HS-27A (cell line): ENCODE measurements around the gene SAXO1.
"Not testable (repeated sequence)": the region's sequence is repeated elsewhere in the genome, so short reads cannot be mapped to it uniquely, and the experiment has no call there.

Experiments
- DNase-seq: peaks from one replicate; pipeline ENCODE4 v3.0.0-alpha.2; 2012; ENCODE audit warnings: low read depth, missing footprints

The SAXO1 gene

DNA sequence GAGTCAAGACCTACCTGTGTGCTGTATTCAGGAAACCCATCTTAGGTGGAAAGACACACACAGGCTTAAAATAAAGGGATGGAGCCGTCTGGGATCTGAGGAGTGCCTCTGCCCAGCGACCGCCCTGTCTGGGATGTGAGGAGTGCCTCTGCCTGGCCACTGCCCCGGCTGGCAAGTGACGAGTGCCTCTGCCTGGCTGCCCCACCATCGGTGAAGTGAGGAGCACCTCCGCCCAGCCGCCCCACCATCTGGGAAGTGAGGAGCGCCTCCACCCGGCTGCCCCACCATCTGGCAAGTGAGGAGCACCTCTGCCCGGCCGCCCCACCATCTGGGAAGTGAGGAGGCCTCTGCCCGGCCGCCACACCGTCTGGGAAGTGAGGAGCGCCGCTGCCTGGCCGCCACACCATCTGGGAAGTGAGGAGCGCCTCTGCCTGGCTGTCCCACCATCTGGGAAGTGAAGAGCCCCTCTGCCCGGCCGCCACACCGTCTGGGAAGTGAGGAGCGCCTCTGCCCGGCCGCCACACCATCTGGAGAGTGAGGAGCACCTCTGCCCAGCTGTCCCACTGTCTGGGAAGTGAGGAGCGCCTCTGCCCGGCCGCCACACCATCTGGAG lies 33.7 kb downstream of the SAXO1 start:
- no peak for DNase-seq

DNA sequence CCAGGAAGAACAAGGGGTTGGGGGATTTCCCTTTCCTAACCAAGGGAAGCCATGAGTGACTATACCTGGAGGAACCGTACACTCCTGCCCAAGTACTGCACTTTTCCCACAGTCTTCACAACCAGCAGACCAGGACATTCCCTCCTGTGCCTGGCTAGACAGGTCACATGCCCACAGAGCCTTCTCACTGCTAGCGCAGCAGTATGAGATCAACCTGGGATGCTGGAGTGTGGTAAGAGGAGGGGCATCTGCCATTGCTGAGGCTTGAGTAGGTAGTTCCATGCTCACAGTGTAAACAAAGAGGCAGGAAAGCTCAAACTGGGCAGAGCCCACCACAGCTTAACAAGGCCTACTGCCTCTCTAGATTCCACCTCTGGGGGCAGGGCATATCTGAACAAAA lies 35.9 kb downstream of the SAXO1 start:
- DNase-seq = no peak

DNA sequence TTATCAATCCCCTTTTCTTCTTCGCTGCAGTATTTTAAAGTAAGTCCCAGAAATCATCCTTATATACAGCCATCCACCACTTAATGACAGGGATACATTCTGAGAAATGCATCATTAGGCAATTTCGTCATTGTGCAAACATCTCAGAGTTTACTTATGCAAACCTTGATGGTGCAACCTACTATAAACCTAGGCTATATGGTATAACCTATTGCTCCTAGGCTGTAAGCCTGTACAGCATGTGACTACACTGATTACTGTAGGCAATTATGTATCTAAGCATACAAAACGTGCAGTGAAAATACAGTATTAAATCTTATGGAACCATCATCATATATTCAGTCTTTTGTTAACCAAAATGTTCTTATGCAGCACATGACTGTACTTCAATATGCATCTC lies 36.8 kb downstream of the SAXO1 start:
- DNase-seq = no peak

DNA sequence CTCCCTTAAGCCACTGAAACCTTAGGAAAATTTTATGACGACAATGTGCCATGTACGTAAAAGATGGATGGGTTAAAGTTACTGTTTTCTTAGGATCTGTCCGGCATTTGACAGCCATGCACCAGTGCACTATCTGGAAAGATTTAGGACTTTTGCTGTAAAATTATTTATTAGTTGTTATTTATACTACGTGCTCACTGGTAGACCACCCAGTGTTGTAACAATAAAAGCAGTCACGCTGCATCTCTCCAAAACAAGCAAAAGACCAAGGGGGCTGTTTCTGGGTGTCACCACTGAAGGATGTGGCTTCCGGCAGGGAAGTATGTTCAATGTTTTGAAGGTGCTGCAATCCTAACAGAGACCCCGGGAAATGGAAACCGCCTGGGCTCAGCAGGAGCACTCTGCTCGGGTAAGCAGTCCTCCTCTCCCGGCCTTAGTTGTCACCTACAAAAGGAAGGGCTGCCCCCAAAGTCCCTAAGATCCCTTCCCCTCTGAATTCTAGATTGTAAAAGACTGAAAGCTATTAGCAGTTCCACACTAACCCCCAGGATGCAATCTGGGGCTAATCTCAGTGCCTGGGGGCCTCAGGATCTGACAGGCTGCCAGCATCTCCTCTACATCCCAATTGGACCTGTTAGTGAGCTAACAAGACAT lies 38.6 kb downstream of the SAXO1 start:
- no peak for DNase-seq

DNA sequence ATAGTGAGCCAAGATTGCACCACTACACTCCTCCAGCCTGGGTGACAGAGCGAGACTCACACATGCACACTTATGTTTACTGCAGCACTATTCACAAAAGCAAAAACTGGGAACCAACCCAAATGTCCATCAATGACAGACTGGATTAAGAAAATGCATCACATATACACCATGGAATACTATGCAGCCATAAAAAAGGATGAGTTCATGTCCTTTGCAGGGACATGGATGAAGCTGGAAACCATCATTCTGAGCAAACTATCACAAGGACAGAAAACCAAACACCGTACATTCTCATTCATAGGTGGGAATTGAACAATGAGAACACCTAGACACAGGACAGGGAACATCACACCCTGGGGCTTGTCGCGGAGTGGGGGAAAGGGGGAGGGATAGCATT lies 41.8 kb downstream of the SAXO1 start:
- DNase-seq = not testable (repeated sequence)

DNA sequence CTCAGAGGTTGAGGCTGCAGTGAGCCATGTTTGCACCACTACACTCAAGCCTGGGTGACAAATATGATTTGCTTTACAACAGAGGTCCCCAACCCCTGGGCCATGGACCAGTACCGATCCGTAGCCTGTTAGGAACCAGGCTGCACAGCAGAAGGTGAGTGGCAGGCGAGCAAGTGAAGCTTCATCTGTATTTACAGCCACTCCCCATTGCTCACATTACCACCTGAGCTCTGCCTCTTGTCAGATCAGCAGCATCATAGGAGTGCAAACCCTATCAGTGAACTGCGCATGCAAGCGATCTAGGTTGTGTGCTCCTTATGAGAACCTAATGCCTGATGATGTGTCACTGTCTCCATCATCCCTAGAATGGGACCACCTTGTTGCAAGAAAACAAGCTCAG lies 42.5 kb downstream of the SAXO1 start:
- no peak for DNase-seq

DNA sequence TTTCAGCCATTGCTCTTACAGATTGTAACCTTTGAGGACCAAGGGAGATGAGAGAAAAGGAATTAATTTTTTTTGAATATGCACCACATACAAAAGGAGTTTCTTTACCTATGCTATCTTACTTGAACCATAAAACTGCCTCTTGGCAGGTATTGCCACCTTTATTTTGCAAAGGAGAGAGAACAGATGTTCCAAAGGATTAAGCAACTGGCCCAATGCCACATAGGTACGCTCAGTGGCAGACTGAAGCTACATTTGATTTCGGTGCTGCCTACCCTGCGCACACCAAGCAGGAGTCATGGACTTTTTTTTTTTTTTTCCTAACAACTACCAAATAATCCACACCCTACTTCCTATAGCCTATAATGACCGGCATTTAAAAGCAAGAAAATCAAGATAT lies 43.1 kb downstream of the SAXO1 start:
- no peak for DNase-seq

DNA sequence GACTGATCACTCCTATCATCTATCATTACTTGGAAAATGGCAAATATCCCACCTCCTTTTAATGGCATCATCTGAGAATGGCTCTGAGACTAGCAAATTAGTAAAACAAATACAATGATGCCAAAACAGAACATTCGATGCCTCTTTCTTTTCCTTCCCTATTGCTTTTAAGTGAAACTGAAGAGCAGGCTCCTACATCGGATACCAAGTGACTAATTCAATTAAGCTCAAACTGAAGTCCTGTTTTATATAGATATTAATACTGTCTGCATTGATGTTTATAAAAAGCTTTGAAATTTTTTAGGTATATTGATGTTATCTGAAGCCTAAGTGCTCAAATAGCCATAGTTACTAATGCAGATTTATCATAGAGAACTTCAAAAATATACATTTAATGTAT lies 43.9 kb downstream of the SAXO1 start:
- DNase-seq = no peak

DNA sequence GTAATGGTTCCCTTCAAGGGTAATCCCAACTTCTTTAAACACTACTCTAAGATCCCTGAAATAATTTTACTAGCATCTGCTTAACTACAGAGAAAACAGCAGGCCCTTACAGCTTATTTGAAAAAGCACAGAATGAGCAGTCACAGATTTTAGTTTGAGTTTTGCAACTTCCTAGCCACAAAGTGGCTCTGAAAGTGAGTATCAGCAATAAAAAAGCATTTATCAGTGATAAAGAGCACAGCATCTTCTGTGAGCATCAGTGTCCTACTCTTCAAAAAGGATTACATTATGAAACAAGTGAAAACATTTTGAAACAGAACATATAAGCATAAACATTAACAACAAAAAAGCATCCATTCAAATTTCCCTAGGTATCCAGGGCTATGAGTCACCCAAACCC lies 45.0 kb downstream of the SAXO1 start:
- no peak for DNase-seq

DNA sequence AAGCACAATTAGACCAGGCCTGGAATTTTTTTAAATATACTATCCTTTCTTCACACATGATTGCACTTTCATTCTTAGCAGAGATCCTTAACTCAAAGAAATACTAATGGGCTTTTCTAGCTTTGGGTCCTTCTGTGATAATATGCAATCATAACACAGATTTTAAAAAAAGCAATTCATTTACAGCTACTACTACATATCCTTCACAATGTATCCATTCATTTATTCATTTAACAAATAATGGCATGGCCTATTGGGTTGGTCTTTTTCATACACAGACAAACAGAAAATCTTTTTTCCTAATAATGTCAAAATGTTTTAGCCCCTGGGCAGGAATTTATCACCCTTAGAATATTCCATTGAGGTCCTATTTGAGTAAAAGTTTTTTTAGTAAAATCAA lies 47.0 kb downstream of the SAXO1 start:
- no peak for DNase-seq

DNA sequence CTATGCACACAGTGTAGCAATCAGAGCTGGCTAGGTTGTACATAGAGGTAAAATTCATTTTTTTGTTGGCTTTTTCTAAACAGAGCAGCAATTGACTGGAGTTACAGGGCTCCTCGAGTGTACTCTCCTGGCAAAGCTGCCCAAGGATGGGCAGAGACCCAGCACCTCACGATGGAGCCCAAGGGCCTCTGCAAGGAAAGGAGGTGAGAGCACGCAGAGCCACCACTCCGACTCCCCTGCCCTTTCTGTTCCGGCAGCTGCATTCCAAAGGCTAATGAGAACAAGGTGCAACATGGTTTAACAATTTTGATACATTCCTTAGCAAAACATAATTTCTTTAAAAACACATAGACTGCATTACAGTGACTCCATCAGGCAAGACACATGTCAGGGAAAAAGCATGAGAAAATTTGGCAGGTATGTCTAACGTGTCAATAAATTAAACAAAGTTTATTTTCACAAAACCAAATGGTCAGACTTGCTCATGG lies 47.5 kb downstream of the SAXO1 start:
- no peak for DNase-seq

DNA sequence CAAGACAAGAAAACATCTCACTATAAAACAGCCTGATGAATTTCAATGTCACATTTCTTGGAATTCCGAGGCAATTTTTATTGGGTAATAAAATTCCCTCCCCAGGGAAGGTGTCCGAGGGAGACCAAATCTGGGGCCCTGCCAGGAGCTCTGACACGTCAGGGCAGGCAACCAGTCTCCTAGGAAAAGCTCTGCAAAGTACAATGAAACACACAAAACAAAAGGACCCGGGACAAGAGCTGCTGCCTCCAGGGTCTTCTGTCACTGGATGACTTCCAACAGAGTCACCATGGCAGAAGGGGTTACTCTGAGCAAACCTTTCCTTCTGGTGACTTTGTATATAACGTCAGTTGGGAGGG lies 50.8 kb downstream of the SAXO1 start:
- no peak for DNase-seq

DNA sequence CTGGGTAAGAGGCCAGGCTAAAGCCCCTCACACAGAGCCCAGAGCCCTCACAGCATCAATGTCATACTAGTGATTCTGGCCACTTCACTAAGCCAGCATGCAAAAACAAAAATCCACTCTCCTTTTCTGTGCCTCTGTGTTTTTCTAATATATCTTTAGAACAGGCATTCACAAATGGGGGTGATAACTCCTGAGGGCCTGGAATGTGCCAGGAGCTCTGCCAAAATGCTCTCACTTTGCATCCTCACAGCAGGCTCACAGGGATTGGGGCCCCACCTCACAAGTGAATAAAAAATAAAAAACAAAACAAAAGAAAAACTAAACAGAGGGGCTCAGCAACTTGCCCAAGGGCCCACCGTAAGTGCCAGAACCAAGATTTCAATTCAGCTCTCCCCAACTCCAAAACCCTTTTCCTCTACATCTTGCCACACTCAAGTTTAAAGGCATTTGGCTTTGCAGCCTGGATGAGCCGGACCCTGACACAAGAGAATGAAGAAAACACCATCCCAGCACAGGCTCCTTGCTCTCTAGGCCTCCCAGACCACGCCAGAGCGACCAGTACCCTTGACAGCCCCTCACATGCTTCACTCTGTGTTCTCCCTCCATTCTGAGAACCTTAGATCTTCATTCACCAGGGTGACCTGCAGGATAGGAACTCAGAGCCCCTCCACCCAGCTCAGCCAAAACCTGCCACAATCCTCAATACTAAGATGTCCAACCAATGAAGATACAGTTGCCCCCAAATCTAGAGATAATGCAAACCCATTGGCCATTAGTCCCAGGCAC lies 51.3 kb downstream of the SAXO1 start:
- DNase-seq = no peak

DNA sequence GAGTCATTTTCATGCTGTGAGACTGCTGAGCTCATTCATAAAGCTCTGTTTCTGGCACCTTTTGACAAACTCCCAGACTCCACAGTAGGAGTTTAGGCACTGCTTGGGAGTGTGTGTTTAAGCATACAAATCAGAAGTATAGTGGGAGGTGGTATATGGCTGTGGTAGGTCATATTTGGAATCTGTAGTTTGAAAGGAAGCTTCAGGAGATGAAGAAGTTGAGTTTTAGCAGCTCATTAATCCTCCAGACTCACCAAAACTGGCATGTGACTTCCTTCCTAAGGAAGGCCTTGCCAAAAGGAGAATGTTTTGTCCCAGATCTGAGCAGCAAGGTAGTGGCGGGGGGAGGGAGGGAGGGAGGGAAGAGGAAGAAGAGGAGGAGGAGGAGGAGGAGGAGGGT lies 52.8 kb downstream of the SAXO1 start:
- no peak for DNase-seq

DNA sequence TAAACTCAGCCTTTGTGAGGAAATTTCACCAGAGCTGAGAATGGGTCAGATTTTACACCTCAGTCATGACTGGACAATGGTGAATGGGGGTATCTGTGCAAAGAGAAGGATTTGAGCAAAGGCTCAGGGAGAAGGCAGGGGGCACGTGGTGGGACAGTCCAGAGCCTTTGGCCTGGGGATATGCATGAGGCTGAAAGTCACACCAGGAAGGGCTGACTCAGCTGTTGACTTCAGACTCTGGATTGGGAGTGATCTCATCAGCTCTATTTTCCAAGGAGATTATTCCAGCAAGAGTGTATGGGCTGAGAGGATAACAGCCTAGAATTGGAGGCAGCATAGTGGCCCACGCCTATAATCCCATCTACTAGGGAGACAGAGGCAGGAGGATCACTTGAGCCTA lies 53.6 kb downstream of the SAXO1 start:
- DNase-seq = no peak

DNA sequence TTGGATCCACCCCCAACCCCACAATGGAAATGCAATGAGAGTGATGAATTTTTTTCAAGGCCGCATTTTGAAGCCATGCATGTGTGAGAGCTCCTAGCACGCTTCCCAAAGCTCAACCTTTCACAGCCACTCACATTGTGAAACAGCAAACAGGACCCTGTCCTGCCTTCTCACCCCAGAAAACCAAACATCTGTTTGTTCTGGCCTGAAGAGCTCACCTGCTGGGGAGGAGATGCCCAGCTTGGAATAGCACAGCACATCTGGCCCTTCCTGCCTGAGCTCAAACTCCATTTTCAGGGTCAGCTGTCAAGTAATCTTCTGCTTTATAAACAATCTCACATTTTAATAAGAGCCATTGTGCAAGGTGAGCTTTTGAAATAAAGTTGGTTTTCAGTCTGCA lies 54.8 kb downstream of the SAXO1 start:
- DNase-seq = no peak

DNA sequence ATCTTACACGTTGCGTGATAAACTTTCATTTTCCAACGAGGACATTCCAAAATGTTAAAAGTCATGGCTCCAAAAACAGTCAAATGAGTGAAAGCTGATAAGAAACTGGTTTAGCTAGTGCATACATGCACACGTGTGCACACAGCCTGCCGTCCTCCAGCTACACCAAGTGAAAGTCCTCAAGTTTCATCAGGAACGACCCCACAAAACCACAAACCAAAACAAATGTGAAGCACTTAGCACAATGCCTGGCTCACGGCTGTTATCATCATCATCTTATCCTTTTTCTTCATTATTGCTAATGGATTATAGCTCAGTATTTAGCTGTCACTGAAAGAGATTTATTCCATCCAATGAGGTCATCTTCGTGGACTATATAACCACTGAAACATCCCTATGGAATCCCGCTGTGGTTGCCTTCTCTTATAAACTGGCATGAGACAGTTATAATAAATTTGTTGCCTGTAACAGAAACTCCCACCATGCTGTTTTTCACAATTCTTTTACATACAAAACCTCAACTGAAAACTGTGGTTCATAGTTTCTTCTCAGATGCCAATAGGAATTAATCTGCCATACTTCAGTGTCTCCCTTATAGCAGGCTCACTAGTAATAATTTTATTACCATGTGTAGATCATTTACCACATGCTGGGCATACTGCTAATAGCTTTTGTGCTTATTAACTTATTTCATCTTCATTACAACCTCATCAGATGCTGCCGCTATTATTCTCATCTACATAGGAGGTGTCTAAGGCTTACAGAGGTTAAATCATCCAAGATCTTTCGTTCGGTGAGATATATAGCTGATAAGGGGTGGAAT lies 56.1 kb downstream of the SAXO1 start:
- peak; percentile 71 for DNase-seq

DNA sequence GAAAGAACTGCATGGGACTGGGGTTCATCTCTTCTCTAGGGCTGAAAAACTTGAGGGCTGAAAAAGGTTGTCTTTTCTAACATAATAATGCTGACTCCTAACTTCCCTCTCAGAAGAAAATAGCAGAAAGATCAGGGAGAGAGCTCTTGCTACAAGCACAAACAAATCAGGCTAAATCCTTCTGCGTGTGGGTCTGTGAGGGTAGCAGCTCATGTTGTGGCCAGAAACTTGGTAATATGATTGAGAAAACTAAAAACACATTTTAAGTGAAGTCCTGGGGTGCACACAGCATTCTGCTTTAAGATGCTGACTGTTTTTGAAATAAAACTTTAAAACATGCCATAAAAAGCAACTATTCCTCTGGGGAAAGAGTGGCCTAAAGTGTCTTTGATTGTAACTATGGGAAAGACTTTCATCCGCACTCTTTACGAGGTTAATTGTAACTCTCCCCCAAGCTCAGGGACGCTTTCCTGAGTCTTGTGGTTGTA lies 56.7 kb downstream of the SAXO1 start:
- DNase-seq = no peak

DNA sequence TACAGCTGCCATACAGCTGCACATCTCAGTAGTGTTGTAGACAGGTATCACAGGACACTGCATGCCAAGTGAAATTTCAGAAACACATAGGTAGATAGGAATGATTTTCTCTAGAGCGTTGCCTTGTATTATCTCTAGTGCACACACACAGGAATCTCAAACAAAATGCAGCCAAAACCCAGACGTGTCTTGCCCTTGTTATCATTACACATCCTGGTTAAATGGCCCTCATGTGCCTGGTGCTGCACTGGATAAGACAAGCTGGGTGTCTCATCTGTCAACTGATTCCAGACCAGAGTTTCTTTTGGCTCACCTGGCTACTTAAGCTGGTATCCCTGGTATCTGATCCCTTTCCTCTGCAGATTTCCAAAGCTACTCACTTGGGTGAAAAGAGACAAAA lies 59.7 kb downstream of the SAXO1 start:
- no peak for DNase-seq

DNA sequence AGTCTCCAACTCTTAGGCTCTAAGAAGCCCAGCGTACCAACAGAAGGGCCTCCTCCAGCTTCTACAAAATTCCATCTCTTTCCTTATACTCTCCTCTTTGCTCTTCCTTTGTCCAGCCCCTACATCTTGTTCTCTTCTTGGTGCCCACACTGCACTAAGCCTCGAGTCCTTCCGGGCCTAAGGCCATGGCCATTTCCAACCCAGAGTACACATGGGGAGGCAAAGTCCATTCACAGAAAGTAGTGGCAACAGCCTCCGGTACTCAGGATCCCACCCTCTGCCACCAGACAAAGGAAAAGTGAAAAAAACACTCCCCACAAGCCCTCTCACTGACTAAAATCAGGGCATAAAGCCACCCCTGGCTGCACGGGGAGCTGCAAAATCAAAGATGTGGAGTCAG lies 60.3 kb downstream of the SAXO1 start:
- DNase-seq = no peak

DNA sequence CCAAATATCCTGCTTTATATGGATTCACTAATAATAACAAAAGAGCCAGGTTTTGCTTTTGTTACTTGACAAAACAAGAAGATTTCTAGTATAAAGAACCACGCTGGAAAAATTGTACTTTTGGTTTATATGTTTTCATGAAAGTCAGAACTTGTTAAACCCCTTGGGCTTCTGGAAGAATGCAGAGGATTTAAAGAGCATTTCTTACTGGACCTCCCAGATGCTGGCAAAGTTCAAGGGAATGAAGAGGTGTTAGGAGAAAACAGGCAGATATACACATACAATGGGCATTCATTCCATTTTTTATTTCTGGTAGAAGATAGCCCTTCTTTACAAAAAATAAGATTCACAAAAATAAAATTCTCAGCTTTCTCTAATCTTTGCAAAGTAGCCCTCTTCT lies 61.1 kb downstream of the SAXO1 start:
- no peak for DNase-seq

DNA sequence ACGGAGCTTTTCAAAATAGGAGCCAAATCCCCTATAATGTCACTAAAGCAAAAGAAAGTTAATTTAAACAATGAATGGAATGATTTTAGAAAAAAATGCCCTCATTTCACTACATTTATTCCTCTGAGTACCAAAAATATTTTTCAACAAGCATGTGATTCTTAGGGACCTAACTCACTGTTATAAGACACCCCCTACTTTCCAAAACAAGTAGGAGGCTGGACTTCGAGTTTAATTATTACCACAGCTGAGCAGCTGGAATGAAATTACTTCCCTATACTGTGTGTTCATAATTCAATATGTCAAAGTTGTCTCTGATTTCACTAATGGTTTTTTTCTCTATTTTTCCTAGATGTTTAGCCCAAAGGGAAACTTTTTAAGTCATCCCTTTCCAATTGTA lies 61.6 kb downstream of the SAXO1 start:
- DNase-seq = no peak
